IPS DF 6.9 (cell line): Measurements from ENCODE around the gene LIN54.
"Not testable (repeated sequence)": the region's sequence is repeated elsewhere in the genome, so short reads cannot be mapped to it uniquely, and the experiment has no call there.

Source experiments
- DNase-seq: peaks from one replicate; pipeline ENCODE4 v3.0.0-alpha.2; 2013; ENCODE audit warnings: low read depth, low spot score
- H3K27ac ChIP-seq: one replicate; pipeline ENCODE4 v1.5.1; 2013; ENCODE audit warnings: low read length, control low read depth
- H3K27me3 ChIP-seq: 2 replicates; pipeline ENCODE4 v1.6.1; 2013; ENCODE audit warnings: mild to moderate bottlenecking, low read length; ENCODE audit not compliant: control insufficient read depth, insufficient read depth
- H3K36me3 ChIP-seq: 2 replicates; pipeline ENCODE4 v1.6.1; 2013; ENCODE audit warnings: low read length; ENCODE audit not compliant: control insufficient read depth, insufficient read depth
- H3K4me1 ChIP-seq: 2 replicates; pipeline ENCODE4 v1.6.1; 2013; ENCODE audit warnings: low read length; ENCODE audit not compliant: control insufficient read depth, insufficient read depth
- H3K4me3 ChIP-seq: 2 replicates; pipeline ENCODE4 v1.5.1; 2013; ENCODE audit warnings: mild to moderate bottlenecking, low read length
- H3K9me3 ChIP-seq: 2 replicates; pipeline ENCODE4 v1.6.1; 2013; ENCODE audit warnings: low read length, inconsistent platforms; ENCODE audit not compliant: control insufficient read depth, insufficient read depth
- WGBS: extraction: QIAGEN DNeasy Blood & Tissue Kit; methylation state at CpG from one replicate; pipeline ENCODE4 v1.1.7; 2013; ENCODE audit warnings: mixed read lengths, missing lambda C conversion rate; ENCODE audit not compliant: insufficient read length, insufficient coverage; 5-methylcytosine and 5-hydroxymethylcytosine counted together

The LIN54 gene

DNA sequence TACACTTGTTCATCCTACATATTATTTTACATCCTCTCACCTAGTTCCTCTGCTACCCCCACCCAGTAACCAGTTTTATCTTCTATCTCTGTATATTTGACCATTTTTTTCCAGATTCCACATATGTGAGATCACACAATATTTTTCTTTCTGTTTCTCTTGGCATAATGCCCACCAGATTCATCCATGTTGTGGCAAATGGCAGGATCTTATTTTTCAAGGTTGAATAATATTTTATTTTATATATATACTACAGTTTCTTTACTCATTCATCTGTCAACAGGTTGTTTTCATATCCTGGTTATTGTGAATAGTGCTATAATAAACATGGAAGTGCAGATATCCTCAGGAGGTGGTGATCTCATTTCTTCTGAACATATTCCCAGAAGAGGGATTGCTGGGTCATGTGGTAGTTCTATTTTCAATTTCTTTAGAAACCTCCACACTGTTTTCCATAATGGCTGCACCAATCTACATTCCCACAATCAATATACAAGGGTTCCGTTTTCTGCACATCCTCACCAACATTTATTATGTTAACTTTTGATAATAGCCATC, 61.9 kb downstream of the LIN54 start:
- no peaks in the 10 kb centered on the region for H3K4me1 ChIP-seq
- no peaks in the 10 kb centered on the region for H3K9me3 ChIP-seq
- no CpG with 5 or more reads among the region's 1 CpG for WGBS
- no peak overlapping the region for H3K27ac ChIP-seq
- no peak overlapping the region for H3K4me3 ChIP-seq
- no peak for DNase-seq
- no peaks in the 10 kb centered on the region for H3K36me3 ChIP-seq
- no peaks in the 10 kb centered on the region for H3K27me3 ChIP-seq

DNA sequence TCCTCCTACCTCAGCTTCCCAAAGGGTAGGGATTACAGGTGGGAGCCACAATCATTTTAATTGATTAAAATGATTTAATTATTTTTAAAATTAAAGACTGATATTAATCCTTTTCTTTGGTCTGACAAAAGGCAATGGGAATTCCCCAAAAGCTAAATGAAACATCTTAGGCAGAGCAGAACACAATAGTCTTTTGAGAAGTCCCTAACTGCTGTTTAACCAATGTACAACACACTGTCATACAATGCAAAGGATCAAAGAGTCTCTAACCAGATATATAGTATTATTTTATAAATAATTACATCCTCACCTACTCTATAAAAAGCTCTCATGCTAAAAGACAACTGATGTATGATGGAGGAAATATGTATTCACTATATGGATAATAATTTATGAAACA, 63.1 kb downstream of the LIN54 start:
- H3K27ac ChIP-seq = no peak overlapping the region
- H3K27me3 ChIP-seq = no peaks in the 10 kb centered on the region
- no peaks in the 10 kb centered on the region for H3K4me1 ChIP-seq
- no peak overlapping the region for H3K4me3 ChIP-seq
- DNase-seq = no peak
- H3K36me3 ChIP-seq = no peaks in the 10 kb centered on the region
- H3K9me3 ChIP-seq = no peaks in the 10 kb centered on the region

DNA sequence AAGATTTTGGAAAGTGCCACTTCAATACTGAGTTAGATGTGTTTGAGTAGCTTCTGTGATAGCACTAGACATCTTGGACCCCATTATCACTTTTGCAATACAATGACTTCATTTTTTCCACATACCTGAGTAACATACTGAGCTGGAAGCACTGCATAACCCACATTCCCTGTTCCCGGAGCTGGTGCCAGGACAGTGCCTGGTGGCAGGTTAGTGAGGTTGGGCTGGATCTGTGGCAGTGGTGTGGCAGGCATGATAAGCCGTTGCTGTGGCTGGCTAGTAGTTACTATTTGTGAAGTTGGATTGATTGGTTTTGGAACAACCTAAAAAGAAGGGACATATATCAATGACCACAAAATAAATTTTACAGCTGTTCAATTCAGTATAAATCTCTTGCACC, 71.2 kb downstream of the LIN54 start:
- no peak overlapping the region for H3K4me3 ChIP-seq
- H3K4me1 ChIP-seq = no peaks in the 10 kb centered on the region
- no peak for DNase-seq
- H3K9me3 ChIP-seq = no peaks in the 10 kb centered on the region
- H3K36me3 ChIP-seq = no peaks in the 10 kb centered on the region
- no peak overlapping the region for H3K27ac ChIP-seq
- H3K27me3 ChIP-seq = no peaks in the 10 kb centered on the region
- WGBS = no CpG with 5 or more reads among the region's 2 CpGs

DNA sequence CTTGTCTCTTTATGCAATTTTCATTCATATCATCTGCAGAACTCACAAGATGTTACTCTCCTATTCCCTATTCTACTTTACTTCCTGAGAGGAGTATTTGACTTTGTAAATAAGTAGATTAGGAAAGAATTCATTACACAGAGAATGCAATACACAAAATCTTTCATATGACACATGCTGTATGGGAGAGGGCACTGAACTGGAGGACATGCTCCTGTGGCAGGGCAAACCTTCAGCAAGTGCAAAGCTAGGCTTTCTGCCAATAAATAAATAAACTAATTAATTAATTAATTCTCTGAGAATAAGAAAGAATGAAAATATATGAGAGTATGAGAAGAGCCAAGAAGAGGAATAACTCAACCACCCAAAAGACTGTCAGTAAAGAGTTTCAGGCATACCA, 76.2 kb downstream of the LIN54 start:
- H3K27me3 ChIP-seq = no peaks in the 10 kb centered on the region
- no peaks in the 10 kb centered on the region for H3K36me3 ChIP-seq
- no peak overlapping the region for H3K4me3 ChIP-seq

DNA sequence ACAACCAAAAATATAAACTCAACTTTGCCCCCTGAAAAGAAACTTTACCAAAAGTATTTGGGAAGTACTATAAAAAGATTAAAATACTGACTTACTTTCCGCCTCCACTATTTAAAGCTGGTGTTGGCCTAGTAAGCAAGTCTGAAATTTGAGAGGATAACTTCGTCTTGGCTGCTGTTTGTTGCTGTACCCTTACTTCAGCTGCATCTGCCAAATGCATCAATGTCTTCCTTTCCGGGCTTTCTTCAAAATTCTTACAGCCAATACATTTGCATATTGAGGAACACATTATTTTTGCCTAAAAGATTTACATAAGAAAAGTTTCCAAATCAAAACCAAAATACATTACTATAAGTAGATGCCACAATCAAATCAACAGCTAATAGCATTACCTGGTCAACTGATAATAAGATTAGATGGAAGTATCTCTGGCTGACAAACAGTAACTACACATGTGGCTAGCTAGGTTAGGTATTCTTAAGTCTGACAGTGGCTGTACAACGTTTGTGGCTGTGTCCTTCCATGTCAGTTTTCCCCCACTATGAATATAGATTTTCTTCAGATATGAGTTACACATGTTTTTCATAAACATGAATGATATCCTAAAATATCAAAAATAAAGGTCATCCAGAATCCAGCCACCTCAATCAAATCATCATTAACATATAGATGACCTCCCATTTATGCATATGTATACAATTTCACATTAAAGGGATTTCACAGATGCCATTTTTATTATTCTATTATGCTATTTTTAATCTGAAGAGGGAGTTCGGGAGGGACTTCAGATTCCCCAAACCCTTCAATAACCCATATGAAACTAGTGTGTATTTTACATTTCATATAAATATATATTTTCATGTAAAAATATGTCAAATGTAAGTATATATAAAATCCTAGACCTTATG, 79.5 kb downstream of the LIN54 start:
- H3K9me3 ChIP-seq = no peaks in the 10 kb centered on the region
- WGBS = no CpG with 5 or more reads among the region's 5 CpGs
- no peak overlapping the region for H3K27ac ChIP-seq
- no peaks in the 10 kb centered on the region for H3K4me1 ChIP-seq
- no peak for DNase-seq
- no peaks in the 10 kb centered on the region for H3K36me3 ChIP-seq
- no peaks in the 10 kb centered on the region for H3K27me3 ChIP-seq
- H3K4me3 ChIP-seq = no peak overlapping the region

More for the DNA sequence above, 76.2 kb downstream of the LIN54 start:
- Histone ChIP-seq H3K27ac (no peak overlapping the region), H3K9me3 (no peaks in the 10 kb centered on the region), H3K4me1 (no peaks in the 10 kb centered on the region)
- DNase-seq = no peak

DNA sequence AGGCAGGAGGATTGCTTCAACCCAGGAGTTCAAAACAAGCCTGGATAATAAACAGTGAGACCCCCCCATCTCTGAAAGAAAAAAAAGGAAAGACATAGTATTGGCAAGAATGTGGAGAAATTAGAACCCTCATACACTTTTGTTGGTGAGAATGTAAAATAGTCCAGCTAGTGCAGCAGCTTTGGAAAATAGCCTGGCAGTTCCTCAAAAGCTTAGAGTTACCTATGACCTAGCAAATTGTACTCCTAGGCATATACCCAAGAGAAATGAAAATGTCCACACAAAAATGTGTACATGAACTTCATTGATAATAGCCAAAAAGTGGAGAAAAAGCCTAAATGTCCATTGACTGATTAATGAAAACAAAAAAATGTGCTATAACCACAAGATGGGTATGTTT, 88.8 kb downstream of the LIN54 start:
- Histone ChIP-seq H3K36me3 (no peaks in the 10 kb centered on the region; the same call in 1 of the 2 replicates), H3K4me3 (no peak overlapping the region)

DNA sequence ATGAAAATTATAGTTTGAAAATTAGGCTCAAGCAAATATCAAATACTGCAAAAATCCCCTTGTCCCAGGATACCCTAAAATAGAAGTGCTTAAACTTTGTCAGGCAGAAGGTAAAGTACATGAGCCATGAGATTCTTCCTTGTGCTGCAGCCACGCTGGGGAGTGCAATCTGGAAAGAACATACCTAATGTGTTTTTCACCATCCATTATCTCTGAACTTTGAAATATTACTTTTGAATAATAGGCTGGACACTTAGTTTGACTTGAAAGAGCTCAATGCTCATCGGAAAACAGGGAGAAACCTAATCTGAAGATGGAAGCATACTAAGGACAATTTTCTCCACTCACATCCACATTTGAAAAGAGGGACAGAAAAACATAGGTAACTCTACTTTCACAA, 91.2 kb downstream of the LIN54 start:
- Histone ChIP-seq H3K9me3 (no peaks in the 10 kb centered on the region), H3K4me1 (no peaks in the 10 kb centered on the region), H3K36me3 (no peaks in the 10 kb centered on the region; the same call in 1 of the 2 replicates), H3K27ac (no peak overlapping the region), H3K27me3 (no peaks in the 10 kb centered on the region), H3K4me3 (no peak overlapping the region)
- no CpG with 5 or more reads among the region's 2 CpGs for WGBS
- no peak for DNase-seq

More for the DNA sequence above, 88.8 kb downstream of the LIN54 start:
- DNase-seq = no peak
- Histone ChIP-seq H3K4me1 (no peaks in the 10 kb centered on the region), H3K27ac (no peak overlapping the region), H3K9me3 (no peaks in the 10 kb centered on the region), H3K27me3 (no peaks in the 10 kb centered on the region)

DNA sequence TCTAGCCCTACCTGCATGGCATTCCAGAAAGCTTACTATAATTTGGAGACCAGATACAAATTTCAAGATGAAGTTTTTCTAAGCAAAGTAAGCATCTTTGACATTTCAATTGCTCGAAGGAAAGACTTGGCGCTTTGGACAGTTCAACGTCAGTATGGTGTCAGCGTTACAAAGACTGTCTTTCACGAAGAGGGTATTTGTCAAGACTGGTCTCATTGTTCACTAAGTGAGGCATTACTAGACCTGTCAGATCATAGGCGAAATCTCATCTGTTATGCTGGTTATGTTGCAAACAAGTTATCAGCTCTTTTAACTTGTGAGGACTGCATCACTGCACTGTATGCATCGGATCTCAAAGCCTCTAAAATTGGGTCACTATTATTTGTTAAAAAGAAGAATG, 92.5 kb downstream of the LIN54 start:
- no CpG with 5 or more reads among the region's 7 CpGs for WGBS
- no peak for DNase-seq
- Histone ChIP-seq H3K4me1 (no peaks in the 10 kb centered on the region), H3K27ac (no peak overlapping the region), H3K4me3 (no peak overlapping the region), H3K36me3 (no peaks in the 10 kb centered on the region; the same call in 1 of the 2 replicates), H3K9me3 (no peaks in the 10 kb centered on the region), H3K27me3 (no peaks in the 10 kb centered on the region)

DNA sequence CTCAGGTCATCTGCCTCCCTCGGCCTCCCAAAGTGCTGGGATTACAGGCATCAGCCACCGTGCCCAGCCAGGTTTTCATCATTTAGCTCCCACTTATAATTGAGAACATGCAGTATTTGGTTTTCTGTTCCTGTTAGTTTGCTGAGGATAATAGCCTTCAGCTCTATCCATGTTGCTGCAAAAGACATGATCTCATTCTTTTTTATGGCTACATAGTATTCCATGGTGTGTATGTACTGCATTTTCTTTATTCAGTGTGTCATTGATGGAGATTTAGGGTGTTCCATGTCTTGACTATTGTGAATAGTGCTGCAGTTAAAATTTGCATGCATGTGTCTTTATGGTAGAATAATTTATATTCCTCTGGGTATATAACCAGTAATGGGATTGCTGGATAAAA, 96.7 kb downstream of the LIN54 start:
- no CpG with 5 or more reads among the region's 2 CpGs for WGBS
- H3K4me1 ChIP-seq, H3K36me3 ChIP-seq, H3K9me3 ChIP-seq, DNase-seq, H3K4me3 ChIP-seq, H3K27me3 ChIP-seq, H3K27ac ChIP-seq: not testable (repeated sequence)

DNA sequence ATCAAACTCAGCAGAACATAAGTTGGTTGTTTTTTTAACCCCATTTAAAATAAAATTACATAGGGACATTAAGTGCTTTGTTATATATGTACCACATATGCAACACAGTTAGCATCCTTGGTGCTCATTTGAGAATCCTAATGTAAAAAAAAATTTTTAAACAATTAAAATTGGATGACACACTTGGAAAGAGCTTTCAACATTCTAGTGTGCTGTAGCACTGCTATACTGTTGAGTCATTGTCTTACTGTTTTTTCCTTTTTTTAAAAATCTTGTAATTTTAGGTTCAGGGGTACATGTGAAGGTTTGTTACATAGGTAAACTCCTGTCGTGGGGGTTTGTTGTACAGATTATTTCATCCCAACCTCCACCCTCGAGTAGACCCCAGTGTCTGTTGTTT, 97.3 kb downstream of the LIN54 start:
- no peaks in the 10 kb centered on the region for H3K4me1 ChIP-seq
- no peak for DNase-seq
- H3K4me3 ChIP-seq = no peak overlapping the region
- no peak overlapping the region for H3K27ac ChIP-seq
- H3K27me3 ChIP-seq = no peaks in the 10 kb centered on the region
- no CpG with 5 or more reads among the region's 2 CpGs for WGBS
- no peaks in the 10 kb centered on the region for H3K9me3 ChIP-seq
- no peaks in the 10 kb centered on the region; the same call in 1 of the 2 replicates for H3K36me3 ChIP-seq

DNA sequence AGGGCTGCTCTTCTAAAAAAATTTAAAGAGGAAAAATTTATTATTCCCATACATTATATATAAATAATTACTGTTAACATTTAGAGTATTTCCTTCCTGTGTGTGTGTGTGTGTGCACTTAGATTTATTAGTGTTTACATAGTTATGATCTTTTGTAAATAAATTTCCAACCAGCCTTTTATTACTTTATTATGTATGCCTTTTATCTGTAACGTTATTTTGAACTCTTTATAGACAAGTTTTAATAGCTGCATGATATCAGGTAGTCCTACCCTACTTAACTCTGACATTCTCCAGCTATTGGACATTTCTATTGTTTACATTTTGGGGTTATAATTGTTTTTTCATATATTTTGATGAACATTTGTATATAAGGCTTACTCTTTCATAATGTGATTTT, 101.3 kb downstream of the LIN54 start:
- Histone ChIP-seq H3K4me3 (no peak overlapping the region), H3K9me3 (no peaks in the 10 kb centered on the region), H3K27me3 (no peaks in the 10 kb centered on the region), H3K36me3 (no peaks in the 10 kb centered on the region; the same call in 1 of the 2 replicates), H3K4me1 (no peaks in the 10 kb centered on the region), H3K27ac (no peak overlapping the region)
- DNase-seq = no peak
- no CpG with 5 or more reads among the region's 1 CpG for WGBS
